A549 (cell line): ENCODE results near the gene DHTKD1. TPM values are rescaled to one million over a fixed set of nuclear protein-coding genes. Genes with fewer than 3 reads are reported as not detected.

Experiments used
- ATAC-seq, 2 experiments: fragments of 200-7000 bp in 1 of 2; fragments of >200 bp in 1 of 2; cut with Nextera tagmentation in 1 of 2; cut with Tn5 transposase in 1 of 2; 3 replicates each; pipeline versions ENCODE4 v1.8.0 to v1.9.1; 2018 to 2020; ENCODE audit warnings: mild to moderate bottlenecking in 1 of 2, moderate library complexity in 1 of 2
- CTCF ChIA-PET: fragments of 300-600 bp; sonication (Branson Sonifier 250); formaldehyde crosslinking; extraction: SDS; loops from one replicate; lab custom pipeline; 2021; ENCODE audit warnings: antibody characterized with exemption, inconsistent platforms; lab: Yijun Ruan, JAX
- POLR2A ChIA-PET: fragments of 350-600 bp; formaldehyde crosslinking; extraction: SDS; loops from one replicate; lab custom pipeline; 2021; ENCODE audit warnings: antibody characterized with exemption, inconsistent platforms; lab: Yijun Ruan, JAX
- DNase-seq, 2 experiments: peaks; one replicate each; pipeline versions ENCODE4 v3.0.0 to v3.0.0-alpha.2; 2011 to 2016; ENCODE audit warnings: low read depth in 1 of 2, low spot score in 1 of 2
- FAIRE-seq: peaks from 2 replicates; lab custom pipeline; 2011; peaks lifted over from hg19 to GRCh38; lab: Jason Lieb, UNC
- H3K27ac ChIP-seq, 2 experiments: fragments of >200 bp; sonication (Bioruptor Twin); formaldehyde crosslinking; 3 replicates each; pipeline ENCODE4 v1.5.1; 2016 to 2017
- H3K4me1 ChIP-seq: fragments of >200 bp; sonication (Bioruptor Twin); formaldehyde crosslinking; 3 replicates; pipeline ENCODE4 v1.6.1; 2016
- H3K4me2 ChIP-seq: fragments of >200 bp; sonication (Bioruptor Twin); formaldehyde crosslinking; 3 replicates; pipeline ENCODE4 v1.6.1; 2016
- H3K4me3 ChIP-seq: fragments of >200 bp; sonication (Bioruptor Twin); formaldehyde crosslinking; 3 replicates; pipeline ENCODE4 v1.5.1; 2016
- H3K9me3 ChIP-seq: fragments of >200 bp; sonication (Bioruptor Twin); formaldehyde crosslinking; 3 replicates; pipeline ENCODE4 v1.6.1; 2016
- BCL3 ChIP-seq: fragments of >200 bp; sonication (Bioruptor Twin); formaldehyde crosslinking; IDR thresholded peaks from 3 replicates; pipeline ENCODE4 v1.6.1; 2016
- BHLHE40 ChIP-seq: IDR thresholded peaks from 2 replicates; pipeline ENCODE4 v1.6.1; 2012; ENCODE audit warnings: low read depth, low read length, inconsistent platforms
- CBX2 ChIP-seq: fragments of 200-600 bp; sonication (generic); IDR thresholded peaks from 2 replicates; pipeline ENCODE4 v1.6.1; 2016; ENCODE audit warnings: low read depth, mild to moderate bottlenecking, borderline replicate concordance
- E2F6 ChIP-seq: IDR thresholded peaks from 2 replicates; pipeline ENCODE4 v1.6.1; 2012; ENCODE audit warnings: low read depth, borderline replicate concordance
- EHF ChIP-seq: fragments of 250-450 bp; sonication (Bioruptor Pico); IDR thresholded peaks from 2 replicates; pipeline ENCODE4 v1.5.0; 2020; ENCODE audit warnings: mild to moderate bottlenecking
- EHMT2 ChIP-seq: fragments of 200-600 bp; sonication (generic); IDR thresholded peaks from 2 replicates; pipeline ENCODE4 v1.6.1; 2016; ENCODE audit warnings: antibody characterized with exemption, low read depth, mild to moderate bottlenecking, moderate library complexity
- ELK1 ChIP-seq: fragments of 150-350 bp; IDR thresholded peaks from 2 replicates; pipeline ENCODE4 v1.6.1; 2014; ENCODE audit warnings: low read depth, mild to moderate bottlenecking, low read length
- EP300 ChIP-seq, 2 experiments: fragments of >200 bp; sonication (Bioruptor Twin); formaldehyde crosslinking; IDR thresholded peaks; 2 replicates in 1 of 2; 3 replicates in 1 of 2; pipeline ENCODE4 v1.6.1; 2016 to 2017
- FOSL2 ChIP-seq, 2 experiments: fragments of 450-650 bp in 1 of 2; fragments of >200 bp in 1 of 2; sonication (Bioruptor Twin) in 1 of 2; formaldehyde crosslinking; IDR thresholded peaks; 2 replicates each; pipeline versions ENCODE4 v1.5.0 to v1.6.1; 2016 to 2020; ENCODE audit warnings: mild to moderate bottlenecking in 1 of 2, moderate library complexity in 1 of 2
- FOXS1 ChIP-seq: fragments of 250-450 bp; sonication (Bioruptor Pico); IDR thresholded peaks from 2 replicates; pipeline ENCODE4 v1.5.0; 2020; ENCODE audit warnings: mild to moderate bottlenecking, moderate library complexity
- GATA3 ChIP-seq: IDR thresholded peaks from 2 replicates; pipeline ENCODE4 v1.6.1; 2012; ENCODE audit warnings: borderline replicate concordance
- HEYL ChIP-seq: fragments of 250-450 bp; sonication (Bioruptor Pico); IDR thresholded peaks from 2 replicates; pipeline ENCODE4 v1.8.0; 2021; ENCODE audit warnings: mild to moderate bottlenecking, moderate library complexity
- HMGXB4 ChIP-seq: fragments of 250-450 bp; sonication (Bioruptor Pico); IDR thresholded peaks from 2 replicates; pipeline ENCODE4 v1.5.0; 2021; ENCODE audit warnings: mild to moderate bottlenecking, moderate library complexity, borderline replicate concordance
- HOXA7 ChIP-seq: fragments of 250-450 bp; sonication (Bioruptor Pico); IDR thresholded peaks from 2 replicates; pipeline ENCODE4 v1.5.0; 2020; ENCODE audit warnings: mild to moderate bottlenecking, moderate library complexity
- HOXB5 ChIP-seq: fragments of 250-450 bp; sonication (Bioruptor Pico); IDR thresholded peaks from 2 replicates; pipeline ENCODE4 v1.5.0; 2020; ENCODE audit warnings: mild to moderate bottlenecking, moderate library complexity
- JUN ChIP-seq, 2 experiments: fragments of >200 bp; sonication (Bioruptor Twin); formaldehyde crosslinking; IDR thresholded peaks; 2 replicates in 1 of 2; 3 replicates in 1 of 2; pipeline ENCODE4 v1.6.1; 2016 to 2017
- JUNB ChIP-seq: fragments of >200 bp; sonication (Bioruptor Twin); formaldehyde crosslinking; IDR thresholded peaks from 2 replicates; pipeline ENCODE4 v1.6.1; 2016
- MAFK ChIP-seq: fragments of 450-650 bp; IDR thresholded peaks from 2 replicates; pipeline ENCODE4 v1.6.1; 2014; ENCODE audit not compliant: partially characterized antibody
- MAZ ChIP-seq: fragments of 150-350 bp; IDR thresholded peaks from 2 replicates; pipeline ENCODE4 v1.6.1; 2014; ENCODE audit warnings: antibody characterized with exemption, low read depth, low read length, borderline replicate concordance
- MYC ChIP-seq: IDR thresholded peaks from 2 replicates; pipeline ENCODE4 v1.6.1; 2012; ENCODE audit warnings: mild to moderate bottlenecking, inconsistent platforms, low read length, improper control_type of control experiment, borderline replicate concordance
- NR3C1 ChIP-seq: fragments of >200 bp; sonication (Bioruptor Twin); formaldehyde crosslinking; IDR thresholded peaks from 3 replicates; pipeline ENCODE4 v1.6.1; 2017
- PBX3 ChIP-seq: IDR thresholded peaks from 2 replicates; pipeline ENCODE4 v1.6.1; 2012
- PHF8 ChIP-seq: fragments of 200-600 bp; sonication (generic); IDR thresholded peaks from 2 replicates; pipeline ENCODE4 v1.6.1; 2016; ENCODE audit warnings: low read depth, mild to moderate bottlenecking, antibody characterized with exemption, moderate library complexity, borderline replicate concordance
- POLR2A ChIP-seq: IDR thresholded peaks from 2 replicates; pipeline ENCODE4 v1.6.1; 2012; ENCODE audit warnings: mild to moderate bottlenecking, low read length
- RAD21 ChIP-seq, 2 experiments: fragments of >200 bp in 1 of 2; sonication (Bioruptor Twin) in 1 of 2; formaldehyde crosslinking in 1 of 2; IDR thresholded peaks in 1 of 2; conservative IDR thresholded peaks in 1 of 2; 2 replicates in 1 of 2; 3 replicates in 1 of 2; pipeline ENCODE4 v1.6.1; 2012 to 2018; ENCODE audit warnings: inconsistent platforms in 1 of 2
- RARB ChIP-seq: fragments of 250-450 bp; sonication (Bioruptor Pico); IDR thresholded peaks from 2 replicates; pipeline ENCODE4 v1.8.0; 2021; ENCODE audit warnings: mild to moderate bottlenecking, moderate library complexity
- RFX5 ChIP-seq: fragments of 450-650 bp; IDR thresholded peaks from 2 replicates; pipeline ENCODE4 v1.7.1; 2014; ENCODE audit warnings: antibody characterized with exemption, mild to moderate bottlenecking, moderate library complexity
- SMC3 ChIP-seq: fragments of >200 bp; sonication (Bioruptor Twin); formaldehyde crosslinking; IDR thresholded peaks from 3 replicates; pipeline ENCODE4 v1.6.1; 2018; ENCODE audit warnings: inconsistent platforms
- SREBF2 ChIP-seq: fragments of 450-650 bp; IDR thresholded peaks from 2 replicates; pipeline ENCODE4 v1.6.1; 2014; ENCODE audit warnings: mild to moderate bottlenecking, moderate library complexity
- ZC3H11A ChIP-seq: fragments of 450-650 bp; IDR thresholded peaks from 2 replicates; pipeline ENCODE4 v1.6.1; 2014; ENCODE audit warnings: antibody characterized with exemption, mild to moderate bottlenecking
- WGBS: methylation state at CpG from one replicate; pipeline ENCODE4 v1.1.6; 2017; ENCODE audit errors: missing lambda C conversion rate; 5-methylcytosine and 5-hydroxymethylcytosine counted together
- polyA plus RNA-seq, 4 experiments: library from polyadenylated mRNA; depleted of rRNA in 3 of 4; stranded (reverse); fragments of >200 nt; fragmentation: RNase III in 1 of 4; extraction: RNeasy Plus Mini Kit Qiagen cat#74134 plus additional on column Dnase treatment in 1 of 4; gene quantifications; 2 replicates in 3 of 4; 3 replicates in 1 of 4; pipeline ENCODE4 v1.2.3, GENCODE V29; 2011 to 2017

Gene DHTKD1
- polyA plus RNA-seq, 2 of the 4 experiments (the other 2 are of a cell fraction), result 11.9 to 23.0 TPM

GRCh38 chr10:12097791-12098190 is 29.0 kb downstream of the DHTKD1 start:
- H3K4me2 ChIP-seq, result peak overlapping the region; percentile 8; the same call in 1 of the 3 replicates
- H3K9me3 ChIP-seq, result no peaks in the 10 kb centered on the region
- 44% methylated on average over 5 of the region's 5 CpGs for whole genome bisulfite sequencing
- DNase-seq (peak in 1 of 2 experiments; percentile 42), ATAC-seq (peak; percentile 30 to 42; a peak in 3 of 6 replicates), FAIRE-seq (no peak)
- peaks cover 10% of the 10 kb centered on the region; the same call in 2 of the 3 replicates for H3K4me1 ChIP-seq
- POLR2A ChIA-PET, result no interaction called here
- H3K27ac ChIP-seq, result peak overlapping the region in 1 of 2 experiments; percentile 43; a peak in 2 of 6 replicates
- no peak overlapping the region for H3K4me3 ChIP-seq
- CTCF ChIA-PET, result no interaction called here
- TF ChIP-seq HMGXB4 (CRISPR knock-in tag) (no peak), FOSL2 (IDR thresholded peaks at IDR 0.05) (no peak), FOSL2 (CRISPR knock-in tag; IDR thresholded peaks at IDR 0.05) (no peak), SREBF2 (no peak), EHF (CRISPR knock-in tag) (no peak), ELK1 (no peak), GATA3 (no peak), PHF8 (no peak), SMC3 (no peak), POLR2A (no peak), RFX5 (no peak), HOXA7 (CRISPR knock-in tag) (no peak), ZC3H11A (no peak), NR3C1 (no peak), E2F6 (no peak), MAFK (no peak), PBX3 (no peak), EP300 (IDR thresholded peaks at IDR 0.05) (no peak), HOXB5 (no peak), MYC (no peak), BCL3 (no peak)
- TF ChIP-seq, all 56 proteins: peak for 0

GRCh38 chr10:12098966-12099365 is 30.2 kb downstream of the DHTKD1 start:
- H3K27ac ChIP-seq, result no peak overlapping the region
- WGBS, result 95% methylated on average over 4 of the region's 4 CpGs
- no peak overlapping the region for H3K4me3 ChIP-seq
- DNase-seq, result no peak
- no peak for ATAC-seq
- no peak for FAIRE-seq
- H3K4me1 ChIP-seq, result peaks cover 10% of the 10 kb centered on the region; the same call in 2 of the 3 replicates
- CTCF ChIA-PET, result interaction anchor here (0.5 kb wide), 2 partner anchors 19 to 66 kb away, joined by 3 read pairs; no protein-coding TSS in a partner anchor
- H3K4me2 ChIP-seq, result no peak overlapping the region
- H3K9me3 ChIP-seq, result no peaks in the 10 kb centered on the region
- POLR2A ChIA-PET, result no interaction called here
- TF ChIP-seq BHLHE40 (no peak), MAZ (no peak), HEYL (CRISPR knock-in tag) (no peak), FOXS1 (CRISPR knock-in tag) (no peak), CBX2 (no peak), RAD21 (conservative IDR thresholded peaks at IDR 0.05 in 1 of 2, IDR thresholded peaks at IDR 0.05 in 1 of 2) (no peak), JUNB (no peak), RARB (no peak), HMGXB4 (CRISPR knock-in tag) (no peak), HOXB5 (no peak), JUN (IDR thresholded peaks at IDR 0.05) (no peak), E2F6 (no peak), ZC3H11A (no peak), MAFK (no peak), EHMT2 (no peak), FOSL2 (IDR thresholded peaks at IDR 0.05) (no peak), FOSL2 (CRISPR knock-in tag; IDR thresholded peaks at IDR 0.05) (no peak)
